Activated CD8-positive, alpha-beta T cell treated with anti-CD3 and anti-CD28 coated beads, Interleukin-2, amount 10 ng/mL, durations not matched to agents 7 days and 5 days (primary cell): ENCODE results near the gene FHIT. TPM values are rescaled to one million over a fixed set of nuclear protein-coding genes. Genes with fewer than 3 reads are reported as not detected.

Source experiments
- ATAC-seq: fragments of 150-1000 bp; cut with Tn5 transposase; one replicate; pipeline ENCODE4 v1.10.0; 2021; ENCODE audit warnings: moderate library complexity
- CTCF ChIA-PET: fragments of 350-600 bp; sonication (Branson Sonifier 250); formaldehyde crosslinking; loops from one replicate; lab custom pipeline; 2021; ENCODE audit warnings: antibody characterized with exemption; lab: Charles Lee
- POLR2A ChIA-PET: fragments of 350-600 bp; sonication (Branson Sonifier 250); formaldehyde crosslinking; loops from one replicate; lab custom pipeline; 2021; ENCODE audit warnings: antibody characterized with exemption; lab: Charles Lee
- DNase-seq: peaks from one replicate; pipeline ENCODE4 v3.0.0-alpha.2; 2020
- H3K27ac Mint-ChIP-seq: one replicate; pipeline ENCODE4 v1.8.0; 2021; ENCODE audit warnings: mild to moderate bottlenecking, mixed read lengths
- H3K27me3 Mint-ChIP-seq: one replicate; pipeline ENCODE4 v1.8.0; 2021; ENCODE audit warnings: low read depth, mixed read lengths
- H3K36me3 Mint-ChIP-seq: one replicate; pipeline ENCODE4 v1.8.0; 2021; ENCODE audit warnings: low read depth, mixed read lengths
- H3K4me1 Mint-ChIP-seq: one replicate; pipeline ENCODE4 v1.8.0; 2021; ENCODE audit warnings: low read depth, mixed read lengths
- H3K4me3 Mint-ChIP-seq: one replicate; pipeline ENCODE4 v1.8.0; 2021; ENCODE audit warnings: mild to moderate bottlenecking, mixed read lengths
- H3K9me3 Mint-ChIP-seq: one replicate; pipeline ENCODE4 v1.8.0; 2022; ENCODE audit warnings: mixed read lengths; ENCODE audit not compliant: insufficient read depth
- total RNA-seq, 2 experiments: library from RNA; stranded (reverse); gene quantifications; one replicate each; pipeline ENCODE4 v1.2.3, GENCODE V29; 2021

Gene FHIT
- total RNA-seq, 2 experiments from 2014 or later, result 4.8 TPM

GRCh38 chr3:60497902-60498301 is 753.4 kb downstream of the FHIT start:
- Mint-ChIP-seq H3K27me3 (no peaks in the 10 kb centered on the region), H3K36me3 (no peaks in the 10 kb centered on the region), H3K27ac (no peak overlapping the region), H3K4me3 (no peak overlapping the region), H3K4me1 (no peaks in the 10 kb centered on the region), H3K9me3 (no peaks in the 10 kb centered on the region)
- CTCF ChIA-PET, result no interaction called here
- ATAC-seq, result no peak
- DNase-seq, result no peak
- POLR2A ChIA-PET, result no interaction called here

- Mint-ChIP-seq H3K36me3 (no peaks in the 10 kb centered on the region), H3K27ac (no peak overlapping the region), H3K4me3 (no peak overlapping the region), H3K27me3 (no peaks in the 10 kb centered on the region), H3K4me1 (no peaks in the 10 kb centered on the region), H3K9me3 (no peaks in the 10 kb centered on the region)
- DNase-seq (no peak), ATAC-seq (no peak)
- ChIA-PET POLR2A (no interaction called here), CTCF (no interaction called here)
These were observed 760.3 kb downstream of the FHIT start for GRCh38 chr3:60490992-60491391.

GRCh38 chr3:60475096-60475495 is 776.2 kb downstream of the FHIT start:
- Mint-ChIP-seq H3K4me3 (no peak overlapping the region), H3K36me3 (no peaks in the 10 kb centered on the region), H3K9me3 (no peaks in the 10 kb centered on the region), H3K27me3 (no peaks in the 10 kb centered on the region), H3K4me1 (no peaks in the 10 kb centered on the region), H3K27ac (no peak overlapping the region)
- ATAC-seq, result no peak
- ChIA-PET CTCF (no interaction called here), POLR2A (no interaction called here)
- DNase-seq, result no peak

GRCh38 chr3:60469481-60469880 is 781.8 kb downstream of the FHIT start:
- no peak for DNase-seq
- no peaks in the 10 kb centered on the region for H3K4me1 Mint-ChIP-seq
- ChIA-PET CTCF (no interaction called here), POLR2A (no interaction called here)
- H3K36me3 Mint-ChIP-seq, result no peaks in the 10 kb centered on the region
- H3K9me3 Mint-ChIP-seq, result peaks cover 6% of the 10 kb centered on the region
- no peak overlapping the region for H3K4me3 Mint-ChIP-seq
- H3K27ac Mint-ChIP-seq, result no peak overlapping the region
- no peak for ATAC-seq
- no peaks in the 10 kb centered on the region for H3K27me3 Mint-ChIP-seq

GRCh38 chr3:60463685-60464084 is 787.6 kb downstream of the FHIT start:
- Mint-ChIP-seq H3K9me3 (peaks cover 10% of the 10 kb centered on the region), H3K27me3 (no peaks in the 10 kb centered on the region), H3K4me3 (no peak overlapping the region), H3K36me3 (no peaks in the 10 kb centered on the region), H3K27ac (no peak overlapping the region), H3K4me1 (no peaks in the 10 kb centered on the region)
- CTCF ChIA-PET, result interaction anchor here (1.1 kb wide), 1 partner anchor 11 kb away, joined by 3 read pairs; no protein-coding TSS in a partner anchor
- DNase-seq (no peak), ATAC-seq (no peak)
- POLR2A ChIA-PET, result no interaction called here

- Mint-ChIP-seq H3K4me3 (no peak overlapping the region), H3K27ac (no peak overlapping the region), H3K27me3 (no peaks in the 10 kb centered on the region), H3K9me3 (peaks cover 7% of the 10 kb centered on the region), H3K4me1 (no peaks in the 10 kb centered on the region), H3K36me3 (no peaks in the 10 kb centered on the region)
- ChIA-PET POLR2A (no interaction called here), CTCF (no interaction called here)
- no peak for ATAC-seq
- DNase-seq, result no peak
These were observed 790.0 kb downstream of the FHIT start for GRCh38 chr3:60461267-60461666.

- no peaks in the 10 kb centered on the region for H3K36me3 Mint-ChIP-seq
- DNase-seq, result no peak
- H3K27ac Mint-ChIP-seq, result no peak overlapping the region
- ChIA-PET POLR2A (no interaction called here), CTCF (no interaction called here)
- no peaks in the 10 kb centered on the region for H3K27me3 Mint-ChIP-seq
- no peaks in the 10 kb centered on the region for H3K4me1 Mint-ChIP-seq
- no peak overlapping the region for H3K4me3 Mint-ChIP-seq
- no peak for ATAC-seq
- H3K9me3 Mint-ChIP-seq, result peaks cover 9% of the 10 kb centered on the region
These were observed 795.1 kb downstream of the FHIT start for GRCh38 chr3:60456180-60456579.

GRCh38 chr3:60453326-60453725 is 797.9 kb downstream of the FHIT start:
- Mint-ChIP-seq H3K36me3 (no peaks in the 10 kb centered on the region), H3K27ac (no peak overlapping the region), H3K4me1 (no peaks in the 10 kb centered on the region), H3K4me3 (no peak overlapping the region), H3K27me3 (no peaks in the 10 kb centered on the region), H3K9me3 (peaks cover 4% of the 10 kb centered on the region)
- ChIA-PET POLR2A (no interaction called here), CTCF (interaction anchor here (0.6 kb wide), 1 partner anchor 387 kb away, joined by 3 read pairs; no protein-coding TSS in a partner anchor)
- no peak for ATAC-seq
- no peak for DNase-seq

- H3K4me3 Mint-ChIP-seq, result no peak overlapping the region
- H3K4me1 Mint-ChIP-seq, result peaks cover 4% of the 10 kb centered on the region
- H3K36me3 Mint-ChIP-seq, result no peaks in the 10 kb centered on the region
- ChIA-PET POLR2A (no interaction called here), CTCF (no interaction called here)
- no peak for ATAC-seq
- no peaks in the 10 kb centered on the region for H3K9me3 Mint-ChIP-seq
- H3K27ac Mint-ChIP-seq, result no peak overlapping the region
- no peaks in the 10 kb centered on the region for H3K27me3 Mint-ChIP-seq
- no peak for DNase-seq
These were observed 802.6 kb downstream of the FHIT start for GRCh38 chr3:60448696-60449095.

GRCh38 chr3:60445446-60445845 is 805.8 kb downstream of the FHIT start:
- Mint-ChIP-seq H3K4me3 (no peak overlapping the region), H3K4me1 (peaks cover 9% of the 10 kb centered on the region), H3K36me3 (no peaks in the 10 kb centered on the region), H3K9me3 (no peaks in the 10 kb centered on the region), H3K27me3 (no peaks in the 10 kb centered on the region), H3K27ac (no peak overlapping the region)
- POLR2A ChIA-PET, result no interaction called here
- ATAC-seq, result no peak
- CTCF ChIA-PET, result no interaction called here
- no peak for DNase-seq

GRCh38 chr3:60444898-60445437 is 806.3 kb downstream of the FHIT start:
- POLR2A ChIA-PET, result no interaction called here

GRCh38 chr3:60440869-60441268 is 810.4 kb downstream of the FHIT start:
- H3K9me3 Mint-ChIP-seq, result no peaks in the 10 kb centered on the region
- POLR2A ChIA-PET, result no interaction called here
- H3K27ac Mint-ChIP-seq, result no peak overlapping the region
- H3K27me3 Mint-ChIP-seq, result no peaks in the 10 kb centered on the region
- ATAC-seq, result no peak
- CTCF ChIA-PET, result no interaction called here
- DNase-seq, result no peak
- H3K36me3 Mint-ChIP-seq, result no peaks in the 10 kb centered on the region
- H3K4me1 Mint-ChIP-seq, result peaks cover 9% of the 10 kb centered on the region
- no peak overlapping the region for H3K4me3 Mint-ChIP-seq

More at GRCh38 chr3:60444898-60445437, 806.3 kb downstream of the FHIT start:
- no peak for ATAC-seq
- no peaks in the 10 kb centered on the region for H3K36me3 Mint-ChIP-seq
- no peaks in the 10 kb centered on the region for H3K9me3 Mint-ChIP-seq
- no peak for DNase-seq
- peaks cover 9% of the 10 kb centered on the region for H3K4me1 Mint-ChIP-seq
- CTCF ChIA-PET, result no interaction called here
- H3K4me3 Mint-ChIP-seq, result no peak overlapping the region
- no peaks in the 10 kb centered on the region for H3K27me3 Mint-ChIP-seq
- H3K27ac Mint-ChIP-seq, result no peak overlapping the region
